SK-N-MC (cell line): ENCODE data around the gene ZNFX1.

Experiments used
- EZH2 ChIP-seq: fragments of 200-600 bp; sonication (generic); IDR thresholded peaks from one replicate; pipeline ENCODE4 v1.6.1; 2017; ENCODE audit warnings: antibody characterized with exemption
- POLR2AphosphoS5 ChIP-seq: IDR thresholded peaks from 2 replicates; pipeline ENCODE4 v1.6.1; 2012; ENCODE audit warnings: mild to moderate bottlenecking, low read depth, low read length, borderline replicate concordance

DNA sequence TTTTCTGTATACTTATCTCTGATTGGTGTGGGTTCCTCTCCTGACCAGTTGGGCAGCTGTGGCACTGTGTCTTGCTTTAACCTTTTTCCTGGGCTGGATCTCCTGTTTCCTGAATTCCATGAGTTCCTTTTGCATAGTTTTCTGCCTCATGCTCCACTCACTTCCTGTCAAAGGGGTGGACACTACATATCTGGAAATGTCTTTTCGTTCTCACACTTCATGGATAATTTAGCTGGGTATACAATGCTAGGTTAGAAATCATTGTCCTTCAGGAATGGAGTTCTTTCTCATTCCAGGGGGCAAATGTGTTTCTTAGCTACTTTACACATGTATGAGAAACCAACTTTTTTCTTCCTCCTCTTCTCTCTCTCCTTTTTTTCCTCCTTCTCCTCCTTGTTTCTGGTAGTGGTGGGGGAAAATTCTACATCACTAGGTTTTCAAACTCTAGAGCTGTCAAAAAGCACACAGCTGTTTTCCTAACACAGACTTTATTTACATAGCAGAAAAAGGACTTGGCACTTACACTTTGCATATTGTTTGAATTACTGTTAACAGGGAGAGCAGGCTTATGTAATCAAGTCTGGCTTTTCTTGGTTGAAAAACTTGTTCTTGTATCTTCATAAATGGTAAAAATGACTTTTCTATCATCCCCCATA, 67.6 kb downstream of the ZNFX1 start:
- TF ChIP-seq POLR2AphosphoS5: no peak
- no peak for TF ChIP-seq EZH2
